Suprapubic skin (tissue), 3 donors: ENCODE measurements around the gene RPRD1B.

ENCODE experiments used
- POLR2A ChIP-seq, 2 donors: fragments of 450-650 bp; IDR thresholded peaks; one replicate each; pipeline ENCODE4 v1.6.1; 2017; ENCODE audit warnings: antibody characterized with exemption in 2 of 2, mild to moderate bottlenecking in 2 of 2, moderate library complexity in 2 of 2
- TF ChIP-seq, protein P1 (sequence below), 2 donors: fragments of 200-600 bp in 1 of 2; fragments of 450-650 bp in 1 of 2; sonication (generic) in 1 of 2; IDR thresholded peaks; one replicate each; pipeline ENCODE4 v1.5.1; 2016 to 2019; ENCODE audit warnings: antibody characterized with exemption in 2 of 2, mild to moderate bottlenecking in 1 of 2, moderate library complexity in 1 of 2

DNA sequence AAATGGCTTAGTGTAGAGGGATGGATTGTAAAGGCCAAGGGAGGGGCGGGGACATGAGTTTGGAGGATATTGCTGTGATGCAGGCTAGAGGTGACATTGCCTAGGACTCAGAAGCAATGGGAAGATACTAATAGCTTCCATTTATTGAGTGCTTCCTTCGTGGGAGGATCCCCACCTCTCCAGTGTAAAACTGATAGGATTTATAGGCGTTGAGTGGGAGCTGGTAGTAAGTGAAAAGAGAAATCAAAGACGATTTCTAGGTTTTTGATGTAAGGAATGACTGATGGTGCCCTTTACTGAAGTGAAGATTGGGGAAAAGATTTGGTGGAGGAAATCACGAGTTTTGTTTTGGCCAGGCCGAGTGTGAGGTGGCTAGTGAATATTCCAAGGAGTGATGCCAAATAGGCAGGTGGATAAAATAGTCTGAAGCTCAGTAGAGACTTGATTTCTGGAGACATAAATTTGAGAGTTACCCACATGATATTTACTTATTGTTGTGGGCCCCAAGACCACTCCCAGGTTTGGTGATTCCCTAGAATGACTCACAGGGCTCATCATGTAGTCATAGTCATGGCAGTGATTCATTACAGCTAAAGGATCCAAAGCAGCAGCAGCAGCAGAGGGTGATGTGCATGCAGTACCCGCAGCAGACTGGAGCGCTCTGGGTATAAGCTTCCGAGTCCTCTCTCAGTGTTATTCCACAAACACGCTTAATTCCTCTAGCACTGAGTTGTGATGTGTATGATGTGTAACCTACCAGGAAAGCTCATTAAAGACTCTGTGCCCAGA, 10.2 kb downstream of the RPRD1B start:
- TF ChIP-seq, protein P1, sequence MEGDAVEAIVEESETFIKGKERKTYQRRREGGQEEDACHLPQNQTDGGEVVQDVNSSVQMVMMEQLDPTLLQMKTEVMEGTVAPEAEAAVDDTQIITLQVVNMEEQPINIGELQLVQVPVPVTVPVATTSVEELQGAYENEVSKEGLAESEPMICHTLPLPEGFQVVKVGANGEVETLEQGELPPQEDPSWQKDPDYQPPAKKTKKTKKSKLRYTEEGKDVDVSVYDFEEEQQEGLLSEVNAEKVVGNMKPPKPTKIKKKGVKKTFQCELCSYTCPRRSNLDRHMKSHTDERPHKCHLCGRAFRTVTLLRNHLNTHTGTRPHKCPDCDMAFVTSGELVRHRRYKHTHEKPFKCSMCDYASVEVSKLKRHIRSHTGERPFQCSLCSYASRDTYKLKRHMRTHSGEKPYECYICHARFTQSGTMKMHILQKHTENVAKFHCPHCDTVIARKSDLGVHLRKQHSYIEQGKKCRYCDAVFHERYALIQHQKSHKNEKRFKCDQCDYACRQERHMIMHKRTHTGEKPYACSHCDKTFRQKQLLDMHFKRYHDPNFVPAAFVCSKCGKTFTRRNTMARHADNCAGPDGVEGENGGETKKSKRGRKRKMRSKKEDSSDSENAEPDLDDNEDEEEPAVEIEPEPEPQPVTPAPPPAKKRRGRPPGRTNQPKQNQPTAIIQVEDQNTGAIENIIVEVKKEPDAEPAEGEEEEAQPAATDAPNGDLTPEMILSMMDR (IDR thresholded peaks at IDR 0.05), result no peak
- TF ChIP-seq POLR2A (IDR thresholded peaks at IDR 0.05), result no peak
